ENCODE data around the gene SNN.

DNA sequence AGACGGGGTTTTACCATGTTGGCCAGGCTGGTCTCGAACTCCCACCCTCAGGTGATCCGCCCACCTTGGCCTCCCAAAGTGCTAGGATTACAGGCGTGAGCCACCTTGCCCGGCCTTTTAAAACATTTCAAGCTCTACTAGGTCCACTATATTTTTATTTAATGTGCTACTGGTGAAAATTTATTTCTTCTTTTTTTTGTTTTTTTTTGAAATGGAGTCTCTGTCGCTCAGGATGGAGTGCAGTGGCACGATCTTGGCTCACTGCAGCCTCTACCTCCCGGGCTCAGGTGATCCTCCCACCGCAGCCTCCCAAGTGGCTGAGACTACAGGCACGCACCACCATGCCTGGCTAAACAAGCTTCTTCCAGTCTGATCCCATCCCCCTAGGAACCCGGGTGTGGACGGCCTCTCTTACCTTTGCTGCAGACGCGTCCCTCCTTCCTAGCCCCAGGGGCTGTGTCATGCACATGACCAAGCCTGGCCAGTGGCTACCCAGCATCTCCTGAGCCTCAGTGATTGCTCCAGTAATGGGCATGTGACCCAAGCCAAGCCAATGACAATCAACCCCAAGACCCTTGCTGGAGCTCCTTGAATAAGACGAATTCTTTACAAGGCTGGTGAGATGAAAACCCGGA lies 41.5 kb upstream of the SNN start:
- TF ChIP-seq, protein P1, sequence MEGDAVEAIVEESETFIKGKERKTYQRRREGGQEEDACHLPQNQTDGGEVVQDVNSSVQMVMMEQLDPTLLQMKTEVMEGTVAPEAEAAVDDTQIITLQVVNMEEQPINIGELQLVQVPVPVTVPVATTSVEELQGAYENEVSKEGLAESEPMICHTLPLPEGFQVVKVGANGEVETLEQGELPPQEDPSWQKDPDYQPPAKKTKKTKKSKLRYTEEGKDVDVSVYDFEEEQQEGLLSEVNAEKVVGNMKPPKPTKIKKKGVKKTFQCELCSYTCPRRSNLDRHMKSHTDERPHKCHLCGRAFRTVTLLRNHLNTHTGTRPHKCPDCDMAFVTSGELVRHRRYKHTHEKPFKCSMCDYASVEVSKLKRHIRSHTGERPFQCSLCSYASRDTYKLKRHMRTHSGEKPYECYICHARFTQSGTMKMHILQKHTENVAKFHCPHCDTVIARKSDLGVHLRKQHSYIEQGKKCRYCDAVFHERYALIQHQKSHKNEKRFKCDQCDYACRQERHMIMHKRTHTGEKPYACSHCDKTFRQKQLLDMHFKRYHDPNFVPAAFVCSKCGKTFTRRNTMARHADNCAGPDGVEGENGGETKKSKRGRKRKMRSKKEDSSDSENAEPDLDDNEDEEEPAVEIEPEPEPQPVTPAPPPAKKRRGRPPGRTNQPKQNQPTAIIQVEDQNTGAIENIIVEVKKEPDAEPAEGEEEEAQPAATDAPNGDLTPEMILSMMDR (IDR thresholded peaks at IDR 0.05): no peak
- TF ChIP-seq EZH2 (IDR thresholded peaks at IDR 0.05; ENCODE audit: borderline replicate concordance, insufficient read depth, low read depth, low read length, poor library complexity, severe bottlenecking): no peak

All from B cell (primary cell).